Raji (cell line): Measurements from ENCODE around the gene PRELID2.

Source experiments
- POLR2A ChIP-seq: IDR thresholded peaks from 2 replicates; pipeline ENCODE4 v1.6.1; 2011; ENCODE audit warnings: low read depth, low read length, control low read depth; ENCODE audit not compliant: insufficient read depth

PRELID2 gene

DNA sequence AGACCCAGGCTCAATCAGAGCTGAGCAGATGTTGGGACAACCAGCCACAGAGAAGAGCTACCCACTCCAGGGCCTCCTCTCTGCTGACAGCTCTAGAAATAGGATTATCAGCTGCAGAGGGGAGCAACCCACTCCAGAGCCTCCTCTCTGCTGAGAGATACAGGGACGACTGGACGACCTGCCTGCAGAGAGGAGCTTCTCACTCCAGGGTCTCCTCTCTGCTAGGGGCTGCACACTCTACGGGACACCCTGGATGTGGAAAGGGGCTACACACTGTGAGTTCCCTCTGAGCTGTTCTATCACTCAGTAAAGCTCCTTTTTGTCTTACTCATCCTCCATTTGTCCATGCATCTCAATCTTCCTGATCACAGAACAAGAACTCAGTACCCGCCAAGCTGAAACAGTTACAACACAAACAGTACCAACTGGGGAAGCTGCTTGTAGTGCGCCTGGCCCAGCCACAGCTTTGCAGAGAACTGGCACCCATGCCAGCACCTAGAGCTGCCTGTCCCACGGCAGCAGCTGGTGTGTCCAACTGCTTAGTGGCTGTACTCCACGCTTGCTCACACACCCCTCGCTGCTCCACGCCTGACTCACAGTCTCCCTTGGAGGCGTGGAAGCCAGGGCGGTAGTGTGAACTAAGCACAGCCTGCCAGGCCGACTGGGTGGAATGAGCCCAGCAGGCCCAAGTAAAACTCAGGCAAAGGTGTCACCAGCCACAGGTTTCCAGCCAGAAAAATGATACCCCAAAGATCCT is 56.8 kb downstream of the PRELID2 start:
- TF ChIP-seq POLR2A = no peak

DNA sequence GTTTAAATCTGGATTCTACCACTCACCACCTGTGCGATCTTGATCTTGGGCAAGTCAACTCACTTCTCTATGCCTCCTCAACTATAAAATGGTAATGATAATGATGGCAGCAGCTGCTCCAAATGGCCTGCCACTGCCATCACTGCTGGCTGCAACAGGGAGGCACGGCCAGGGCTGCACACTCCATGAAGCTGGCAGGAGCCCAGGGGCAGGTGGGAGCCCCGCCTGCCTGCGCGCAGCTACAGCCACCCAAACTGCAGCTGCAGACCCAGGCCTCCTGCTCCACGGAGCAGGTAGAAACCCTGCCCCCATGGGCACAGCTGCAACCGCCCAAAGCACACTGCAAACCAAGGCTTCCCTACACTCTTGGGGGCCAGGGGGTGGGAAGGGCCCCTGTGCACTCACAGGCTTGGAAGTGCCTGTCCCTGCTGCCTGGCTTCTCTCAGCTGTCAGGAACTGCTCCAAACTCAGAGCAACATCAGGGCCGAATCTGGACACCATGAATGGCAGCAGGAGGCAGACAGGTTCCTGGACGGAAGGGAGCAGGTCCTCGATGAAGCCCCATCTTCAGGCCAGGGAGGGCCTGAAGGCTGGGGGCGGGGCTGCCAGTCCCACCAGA is 57.6 kb downstream of the PRELID2 start:
- TF ChIP-seq POLR2A = no peak

DNA sequence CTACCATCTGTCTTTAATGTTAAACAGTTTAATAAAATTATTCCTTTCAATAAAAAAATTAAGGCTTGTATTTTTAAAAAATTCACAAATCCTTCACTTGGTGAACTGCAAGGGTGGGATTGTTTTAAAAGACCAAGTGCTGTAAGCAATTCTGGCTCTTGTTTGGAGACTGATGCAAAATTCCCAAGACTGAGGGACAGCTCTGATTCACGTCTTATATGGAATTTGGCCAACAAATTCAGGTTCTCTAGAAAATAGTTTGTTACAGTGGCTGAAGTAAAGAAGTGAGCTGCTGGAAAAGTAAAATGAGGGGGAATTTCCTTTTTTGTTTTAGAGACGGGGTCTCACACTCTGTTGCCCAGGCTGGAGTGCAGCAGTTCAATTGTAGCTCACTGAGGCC is 58.3 kb downstream of the PRELID2 start:
- TF ChIP-seq POLR2A = no peak

DNA sequence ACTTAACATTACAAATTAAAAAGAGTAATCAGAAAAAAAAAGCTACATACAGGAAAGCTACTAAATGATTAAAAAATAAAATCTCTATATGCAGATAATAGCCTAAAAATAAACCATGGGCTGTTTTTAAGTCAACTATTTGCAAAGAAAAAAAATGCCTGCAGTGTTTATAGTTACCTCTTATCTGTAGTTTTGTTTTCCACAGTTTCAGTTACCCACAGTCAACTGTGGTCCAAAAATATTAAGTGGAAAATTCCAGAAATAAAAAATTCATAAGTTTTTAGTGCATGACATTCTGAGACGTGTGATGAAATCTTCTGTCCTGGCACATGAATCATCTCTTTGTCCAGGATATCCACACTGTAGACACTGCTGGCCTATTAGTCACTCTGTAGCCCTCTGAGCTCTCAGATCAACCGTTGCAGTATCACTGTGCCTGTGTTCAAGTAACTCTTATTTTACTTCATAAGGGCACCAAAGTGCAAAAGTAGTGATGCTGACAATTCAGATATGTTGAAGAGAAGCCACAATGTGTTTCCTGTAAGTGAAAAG is 59.2 kb downstream of the PRELID2 start:
- no peak for TF ChIP-seq POLR2A

DNA sequence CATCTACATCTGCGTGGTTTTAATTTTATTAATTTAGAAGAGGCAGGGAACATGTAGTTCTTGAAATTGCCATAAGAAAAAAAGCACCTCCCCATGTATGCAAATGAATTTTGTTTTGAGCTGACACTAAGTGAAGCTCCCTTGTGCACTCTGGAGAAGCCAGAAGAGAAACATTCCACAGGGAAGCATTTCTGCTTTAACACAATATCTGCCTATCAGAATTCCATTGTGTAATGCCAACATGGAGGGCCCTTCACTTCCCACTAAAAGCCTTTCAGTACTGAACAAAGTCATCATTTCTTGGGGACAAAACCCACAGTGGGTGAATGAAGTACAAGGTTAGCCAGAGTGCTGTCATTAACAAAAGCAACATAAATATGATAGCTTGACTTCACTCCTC is 59.7 kb downstream of the PRELID2 start:
- no peak for TF ChIP-seq POLR2A

DNA sequence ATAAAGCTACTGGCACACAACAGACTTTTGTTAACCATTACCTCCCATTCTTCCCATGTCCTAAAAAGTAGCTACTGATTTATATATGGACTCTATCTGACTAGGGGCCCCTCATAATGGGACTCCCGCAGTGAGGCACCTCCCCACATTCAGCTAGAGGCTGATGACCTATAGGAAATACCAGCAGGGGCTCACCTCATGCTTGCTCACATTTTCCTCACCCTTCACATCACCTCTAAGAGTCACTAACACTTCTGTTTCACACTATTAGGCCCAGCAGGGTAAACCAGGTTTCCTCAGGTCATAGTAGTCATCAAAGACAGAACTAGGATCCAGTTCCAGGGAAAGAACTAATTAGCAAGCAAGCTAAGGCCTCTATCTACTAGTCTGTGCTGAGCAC is 60.7 kb downstream of the PRELID2 start:
- TF ChIP-seq POLR2A = no peak

DNA sequence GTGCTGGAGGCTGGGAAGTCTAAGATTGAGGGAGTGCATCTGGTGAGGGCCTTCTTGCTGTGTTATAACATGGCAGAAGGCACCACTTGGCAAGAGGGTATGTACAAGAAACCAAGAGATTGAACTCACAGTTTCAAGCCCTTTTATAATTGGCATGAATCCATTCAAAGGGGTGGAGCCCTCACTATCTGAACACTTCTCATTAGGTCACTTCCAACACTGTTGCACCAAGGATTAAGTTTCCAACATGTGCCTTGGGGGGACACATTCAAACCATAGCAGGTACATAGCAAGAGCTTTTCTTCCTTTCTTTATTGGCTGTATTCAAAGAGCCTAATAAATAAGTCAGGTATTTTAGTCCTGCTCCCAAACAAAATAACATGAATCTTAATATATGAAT is 62.7 kb downstream of the PRELID2 start:
- TF ChIP-seq POLR2A = no peak

DNA sequence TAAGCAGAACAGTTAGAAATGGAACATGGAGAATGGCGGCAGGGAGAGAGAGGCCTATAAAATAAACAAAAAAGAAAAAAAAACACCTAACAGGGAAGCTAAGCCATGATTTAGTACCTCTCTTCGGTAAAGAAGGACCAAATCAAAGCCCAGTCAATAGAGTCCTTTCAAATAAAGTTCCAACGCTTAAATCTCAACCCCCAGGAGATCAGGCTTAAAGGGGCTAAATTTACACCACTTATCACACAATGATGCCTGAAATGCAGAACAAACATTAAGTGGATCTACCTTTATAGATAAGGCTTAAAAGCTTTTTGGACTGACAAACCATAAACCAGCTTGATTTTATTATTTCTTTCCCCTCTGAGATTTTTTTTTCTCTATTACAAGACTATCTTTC is 66.3 kb downstream of the PRELID2 start:
- no peak for TF ChIP-seq POLR2A

DNA sequence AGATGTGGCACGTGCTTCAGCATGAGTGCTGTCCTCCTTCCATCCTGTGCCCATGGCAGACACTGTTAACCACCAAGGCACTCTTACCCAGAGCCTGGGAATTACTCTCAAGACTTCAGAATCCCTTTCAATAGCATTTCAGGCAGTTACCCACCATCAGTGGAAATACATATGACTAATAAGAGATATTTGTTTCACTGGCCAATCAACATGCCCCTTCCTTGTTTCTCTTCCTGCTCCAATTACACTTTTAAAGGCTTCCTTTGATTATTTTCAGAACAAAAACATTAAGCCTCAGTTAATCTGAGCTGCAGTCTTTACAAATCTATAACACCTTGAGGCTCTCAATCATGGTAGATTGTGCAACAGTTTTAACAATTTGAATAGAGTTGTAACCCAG is 70.8 kb downstream of the PRELID2 start:
- no peak for TF ChIP-seq POLR2A

DNA sequence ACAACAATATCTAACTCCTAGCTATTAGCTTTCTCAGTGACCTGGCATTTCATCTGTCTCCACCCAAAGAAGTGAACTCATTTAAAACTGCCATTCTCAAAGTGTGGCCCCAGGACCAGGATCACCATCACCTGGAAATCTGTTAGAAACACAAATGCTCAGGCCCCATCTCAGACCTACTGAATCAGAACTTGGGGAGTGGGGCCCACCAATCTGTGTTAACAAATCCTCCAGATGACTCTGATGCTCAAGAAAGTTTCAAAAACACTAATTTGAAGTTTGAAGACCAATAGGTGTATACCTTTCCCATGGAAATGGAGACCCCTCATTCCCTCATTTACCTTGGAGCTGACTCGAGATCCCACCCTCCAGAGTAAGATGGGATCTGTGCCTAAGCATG is 72.3 kb downstream of the PRELID2 start:
- TF ChIP-seq POLR2A = no peak

DNA sequence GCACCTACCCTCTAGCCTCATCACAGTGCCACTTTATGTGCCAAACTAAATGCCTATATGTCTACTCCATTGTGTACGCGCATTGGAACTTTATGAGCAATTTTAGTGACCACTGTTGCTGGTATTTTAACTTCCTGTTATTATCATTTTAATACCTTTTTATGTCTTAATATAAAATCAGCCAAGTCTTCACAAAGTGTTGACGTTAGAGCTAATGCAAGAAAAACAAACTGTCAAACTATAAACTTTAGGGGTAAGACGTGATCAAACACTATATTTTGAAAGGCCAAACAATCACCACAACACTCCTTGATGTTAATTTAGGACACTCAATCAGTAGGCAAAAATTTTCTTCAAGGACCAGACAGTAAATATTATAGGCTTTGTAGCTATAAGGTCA is 73.9 kb downstream of the PRELID2 start:
- TF ChIP-seq POLR2A = no peak

DNA sequence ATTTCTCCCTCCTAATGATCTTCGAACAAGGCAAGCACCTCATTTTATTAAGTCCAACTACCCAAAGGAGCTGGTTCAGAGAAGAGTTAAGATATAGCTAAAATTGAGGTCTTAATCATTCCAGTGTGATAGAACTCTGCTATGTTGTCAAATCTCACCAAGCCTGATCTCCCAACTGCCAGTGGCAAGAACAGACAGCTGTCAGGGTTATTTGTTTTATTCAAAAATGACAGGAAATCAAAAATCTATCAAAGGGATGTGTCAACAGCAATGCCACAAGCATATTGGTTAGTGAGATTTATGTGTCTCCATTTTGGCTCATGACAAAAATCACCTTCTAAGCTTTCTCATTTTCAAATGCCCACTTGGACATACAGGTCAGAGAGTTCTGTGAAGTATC is 74.5 kb downstream of the PRELID2 start:
- TF ChIP-seq POLR2A = no peak

DNA sequence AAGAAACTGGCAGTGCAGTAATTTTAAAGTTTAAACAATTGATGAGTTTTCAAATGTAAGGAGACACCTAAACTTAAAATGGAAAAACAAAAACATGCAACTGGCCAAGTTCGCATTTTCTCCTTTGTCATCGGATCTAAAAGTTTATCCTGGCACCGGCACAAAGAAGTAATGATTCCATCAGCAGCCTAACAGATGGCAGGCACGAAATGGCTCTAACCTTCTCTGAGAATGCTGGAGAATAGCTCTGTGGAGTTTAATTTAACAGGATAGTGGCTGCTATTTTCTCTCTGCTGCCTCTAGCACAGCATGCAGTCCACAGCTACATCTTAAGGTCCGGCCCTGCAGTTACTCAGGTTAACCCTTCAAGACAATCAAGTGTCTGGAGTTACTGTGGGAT is 82.2 kb downstream of the PRELID2 start:
- no peak for TF ChIP-seq POLR2A

DNA sequence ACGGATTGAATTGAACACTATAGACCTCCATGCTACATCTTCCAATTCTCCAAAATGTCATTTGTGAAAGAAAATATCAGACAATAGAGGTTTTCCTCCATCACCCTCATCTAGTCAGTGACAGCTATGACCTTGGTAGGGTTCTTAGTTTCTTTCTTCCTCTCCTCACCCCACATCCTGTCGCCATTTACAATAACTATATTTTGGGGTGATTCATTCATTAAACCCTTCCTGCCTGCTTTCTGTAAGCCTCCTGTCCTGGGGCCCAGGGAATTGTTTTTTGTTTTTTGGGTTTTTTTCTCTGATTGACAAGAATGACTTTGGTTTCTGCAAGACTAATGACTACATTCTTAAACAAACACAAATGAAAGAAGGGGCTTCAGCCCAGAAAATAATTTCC is 82.6 kb downstream of the PRELID2 start:
- no peak for TF ChIP-seq POLR2A

DNA sequence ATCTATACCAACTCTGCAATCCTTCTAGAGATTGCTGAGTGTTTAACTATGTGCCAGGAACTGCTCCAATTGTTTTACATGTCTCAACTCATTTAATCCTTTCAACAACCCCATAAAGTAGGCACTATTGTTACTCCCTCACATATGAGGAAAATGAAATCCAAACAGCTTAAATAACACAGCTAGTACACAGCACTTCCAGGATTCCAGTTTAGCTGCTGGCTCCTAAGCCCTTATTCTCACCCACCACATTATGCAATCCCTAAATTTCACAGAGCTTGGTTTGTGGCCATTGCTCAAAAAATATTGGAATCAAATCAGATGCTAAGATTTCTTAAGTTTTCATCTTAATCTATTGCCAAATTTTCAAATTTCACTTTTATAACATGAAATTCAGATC is 84.9 kb downstream of the PRELID2 start:
- no peak for TF ChIP-seq POLR2A

DNA sequence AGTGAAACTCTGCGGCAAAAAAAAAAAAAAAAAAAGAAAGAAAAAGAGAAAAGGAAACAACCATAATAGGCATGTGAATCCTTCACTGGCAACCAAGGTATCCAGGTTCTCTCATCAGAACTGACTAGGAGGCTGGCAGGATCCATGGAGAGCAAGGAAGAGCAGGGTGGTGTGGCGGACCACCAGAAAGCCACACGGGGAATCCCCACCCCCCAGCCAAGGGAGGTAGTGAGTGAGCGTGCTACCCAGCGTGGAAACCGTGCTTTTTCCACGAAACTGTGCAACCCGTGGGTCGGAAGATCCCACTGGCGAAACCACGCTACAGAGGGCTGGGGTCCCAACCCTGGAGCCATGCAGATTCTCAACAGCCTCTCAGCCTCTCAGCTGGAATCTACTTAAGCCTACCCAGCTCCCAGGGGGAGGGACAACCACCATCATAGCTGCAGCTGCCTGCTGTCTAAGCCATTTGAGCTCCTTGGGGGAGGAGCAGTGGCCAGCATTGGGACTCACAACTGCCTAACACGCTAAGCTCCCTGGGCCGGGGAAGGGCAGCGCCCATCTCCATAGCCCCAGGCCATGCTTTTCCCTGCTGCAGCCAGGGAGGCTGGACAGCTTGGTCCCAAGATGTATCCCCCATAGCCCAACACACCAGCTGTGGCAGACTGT is 91.6 kb downstream of the PRELID2 start:
- TF ChIP-seq POLR2A = no peak

DNA sequence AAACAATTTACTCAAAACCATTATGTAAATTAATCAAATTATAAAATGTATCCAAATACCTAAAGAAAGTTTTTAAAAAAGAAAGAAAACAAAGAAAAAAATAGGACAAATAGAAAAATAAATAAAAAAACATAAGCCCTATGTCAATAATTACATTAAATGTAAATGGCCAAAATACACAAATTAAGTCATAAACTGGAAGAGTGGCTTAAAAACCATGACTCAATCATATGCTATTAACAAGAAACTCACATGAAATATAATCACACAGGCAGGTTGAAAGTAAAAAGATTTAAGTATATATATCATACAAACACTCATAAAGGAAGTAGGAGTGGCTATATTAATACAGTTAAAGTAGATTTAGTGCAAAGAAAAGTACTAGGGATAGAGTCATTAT is 95.3 kb downstream of the PRELID2 start:
- no peak for TF ChIP-seq POLR2A

DNA sequence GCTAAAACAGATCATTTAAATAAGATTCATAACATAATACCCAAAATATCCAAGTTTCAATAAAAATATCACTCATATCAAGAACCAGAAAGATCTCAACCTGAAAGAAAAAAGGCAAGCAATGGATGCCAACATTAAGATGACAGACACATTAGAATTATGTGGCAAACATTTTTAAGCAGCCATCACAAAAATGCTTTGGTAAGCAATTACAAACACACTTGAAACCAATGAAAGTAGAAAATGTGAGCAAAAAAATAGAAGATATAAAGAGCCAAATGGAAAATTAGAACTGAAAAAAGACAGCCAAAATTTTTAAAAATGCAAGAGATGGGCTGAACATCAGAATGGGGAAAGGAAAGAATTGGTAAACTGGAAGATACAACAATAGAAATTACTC is 96.9 kb downstream of the PRELID2 start:
- no peak for TF ChIP-seq POLR2A
